ENCODE results near the gene TMEM120A.

DNA sequence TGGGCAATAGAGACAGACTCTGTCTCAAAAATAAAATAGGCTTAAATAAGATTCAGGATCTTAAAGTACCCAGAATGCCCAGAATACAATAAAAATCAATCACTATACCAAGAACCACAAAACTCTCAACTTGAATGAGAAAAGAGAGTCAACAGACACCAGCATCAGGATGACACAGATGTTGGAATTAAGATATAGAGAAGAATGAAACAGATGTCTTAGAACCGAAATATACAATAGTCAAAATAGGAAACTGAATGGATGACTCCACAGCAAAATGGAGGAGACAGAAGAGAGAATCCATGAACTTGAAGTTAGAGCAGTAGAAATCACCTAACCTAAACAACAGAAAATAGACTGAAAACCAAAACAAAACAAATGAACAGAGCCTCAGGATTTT is 49.9 kb downstream of the TMEM120A start:
- TF ChIP-seq POLR2AphosphoS5 (IDR thresholded peaks at IDR 0.05; ENCODE audit: low read depth, low read length) (no peak), TAF1 (IDR thresholded peaks at IDR 0.05; ENCODE audit: borderline replicate concordance, insufficient read depth, low read length) (no peak), SIN3A (IDR thresholded peaks at IDR 0.05; ENCODE audit: borderline replicate concordance, insufficient read depth, low read length) (no peak), FOXP2 (optimal IDR thresholded peaks at IDR 0.05; ENCODE audit: borderline replicate concordance, extremely low read depth, extremely low read length, insufficient read depth) (no peak)
- TF ChIP-seq, protein P1, sequence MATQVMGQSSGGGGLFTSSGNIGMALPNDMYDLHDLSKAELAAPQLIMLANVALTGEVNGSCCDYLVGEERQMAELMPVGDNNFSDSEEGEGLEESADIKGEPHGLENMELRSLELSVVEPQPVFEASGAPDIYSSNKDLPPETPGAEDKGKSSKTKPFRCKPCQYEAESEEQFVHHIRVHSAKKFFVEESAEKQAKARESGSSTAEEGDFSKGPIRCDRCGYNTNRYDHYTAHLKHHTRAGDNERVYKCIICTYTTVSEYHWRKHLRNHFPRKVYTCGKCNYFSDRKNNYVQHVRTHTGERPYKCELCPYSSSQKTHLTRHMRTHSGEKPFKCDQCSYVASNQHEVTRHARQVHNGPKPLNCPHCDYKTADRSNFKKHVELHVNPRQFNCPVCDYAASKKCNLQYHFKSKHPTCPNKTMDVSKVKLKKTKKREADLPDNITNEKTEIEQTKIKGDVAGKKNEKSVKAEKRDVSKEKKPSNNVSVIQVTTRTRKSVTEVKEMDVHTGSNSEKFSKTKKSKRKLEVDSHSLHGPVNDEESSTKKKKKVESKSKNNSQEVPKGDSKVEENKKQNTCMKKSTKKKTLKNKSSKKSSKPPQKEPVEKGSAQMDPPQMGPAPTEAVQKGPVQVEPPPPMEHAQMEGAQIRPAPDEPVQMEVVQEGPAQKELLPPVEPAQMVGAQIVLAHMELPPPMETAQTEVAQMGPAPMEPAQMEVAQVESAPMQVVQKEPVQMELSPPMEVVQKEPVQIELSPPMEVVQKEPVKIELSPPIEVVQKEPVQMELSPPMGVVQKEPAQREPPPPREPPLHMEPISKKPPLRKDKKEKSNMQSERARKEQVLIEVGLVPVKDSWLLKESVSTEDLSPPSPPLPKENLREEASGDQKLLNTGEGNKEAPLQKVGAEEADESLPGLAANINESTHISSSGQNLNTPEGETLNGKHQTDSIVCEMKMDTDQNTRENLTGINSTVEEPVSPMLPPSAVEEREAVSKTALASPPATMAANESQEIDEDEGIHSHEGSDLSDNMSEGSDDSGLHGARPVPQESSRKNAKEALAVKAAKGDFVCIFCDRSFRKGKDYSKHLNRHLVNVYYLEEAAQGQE (IDR thresholded peaks at IDR 0.05; ENCODE audit: insufficient read depth in 1 of 2, low read depth in 2 of 2, low read length in 2 of 2) = no peak
